Osteoblast (primary cell): Measurements from ENCODE around the gene IL23A. TPM values are rescaled to one million over a fixed set of nuclear protein-coding genes. Genes with fewer than 3 reads are reported as not detected.

Experiments used
- DNase-seq: peaks from one replicate; pipeline ENCODE4 v3.0.0; 2011; ENCODE audit warnings: low spot score, mixed read lengths; ENCODE audit not compliant: insufficient read length; ENCODE audit errors: missing footprints
- H2AFZ ChIP-seq: 2 replicates; pipeline ENCODE4 v1.6.0; 2011; ENCODE audit warnings: mild to moderate bottlenecking, low read length
- H3K27ac ChIP-seq: 2 replicates; pipeline ENCODE4 v1.5.1; 2011; ENCODE audit warnings: mild to moderate bottlenecking, low read depth, low read length, moderate library complexity
- H3K27me3 ChIP-seq: 2 replicates; pipeline ENCODE4 v1.6.0; 2012; ENCODE audit warnings: mild to moderate bottlenecking, control low read depth, inconsistent platforms, low read length, moderate library complexity; ENCODE audit not compliant: insufficient read depth
- H3K36me3 ChIP-seq: 2 replicates; pipeline ENCODE4 v1.5.1; 2011; ENCODE audit warnings: mild to moderate bottlenecking, low read length, control low read depth, moderate library complexity; ENCODE audit not compliant: insufficient read depth
- H3K4me1 ChIP-seq: 2 replicates; pipeline ENCODE4 v1.5.1; 2011; ENCODE audit warnings: mild to moderate bottlenecking, low read length, control low read depth, moderate library complexity; ENCODE audit not compliant: insufficient read depth
- H3K4me2 ChIP-seq: 2 replicates; pipeline ENCODE4 v1.6.0; 2011; ENCODE audit warnings: mild to moderate bottlenecking, low read length; ENCODE audit not compliant: insufficient read depth
- H3K4me3 ChIP-seq: fragments of 200-600 bp; sonication (generic); 3 replicates; pipeline ENCODE4 v1.5.1; 2012; ENCODE audit warnings: mild to moderate bottlenecking, low read length, inconsistent platforms; ENCODE audit not compliant: insufficient read depth
- H3K79me2 ChIP-seq: 2 replicates; pipeline ENCODE4 v1.6.0; 2012; ENCODE audit warnings: mild to moderate bottlenecking, low read length, control low read depth, inconsistent platforms; ENCODE audit not compliant: insufficient read depth
- H3K9me3 ChIP-seq: 2 replicates; pipeline ENCODE4 v1.5.1; 2011; ENCODE audit warnings: low read depth, low read length, control low read depth
- H4K20me1 ChIP-seq: 2 replicates; pipeline ENCODE4 v1.6.0; 2012; ENCODE audit warnings: mild to moderate bottlenecking, low read length, control low read depth; ENCODE audit not compliant: insufficient read depth
- total RNA-seq: library from RNA; depleted of rRNA; stranded (reverse); fragments of >200 nt; gene quantifications from 2 replicates; pipeline ENCODE4 v1.2.3, GENCODE V29; 2012
- TF ChIP-seq, protein P1 (sequence below): IDR thresholded peaks from 2 replicates; pipeline ENCODE4 v1.5.1; 2011; ENCODE audit warnings: mild to moderate bottlenecking, low read depth, low read length, moderate library complexity; ENCODE audit errors: extremely low read depth

Gene IL23A
- total RNA-seq, 1 donor, result not detected

DNA sequence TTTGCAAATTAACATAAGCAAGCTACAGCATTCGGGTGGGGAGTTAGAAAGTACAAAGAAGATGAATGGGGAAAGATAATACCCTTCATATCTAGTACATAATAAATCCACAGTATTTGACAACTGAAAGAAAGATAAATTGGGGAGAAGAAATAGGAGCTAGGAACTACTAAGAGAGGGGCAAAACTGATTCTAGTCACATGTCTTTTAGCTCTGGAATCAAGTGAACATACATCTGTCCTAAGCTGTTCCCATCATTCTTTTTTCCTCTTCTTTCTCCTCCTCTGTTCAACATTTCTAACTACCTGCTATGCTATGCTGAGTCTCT lies 39.3 kb downstream of the IL23A start:
- Histone ChIP-seq H3K4me1 (no peaks in the 10 kb centered on the region), H2AFZ (peak overlapping the region; percentile 41), H3K36me3 (no peaks in the 10 kb centered on the region), H3K79me2 (no peaks in the 10 kb centered on the region), H3K27me3 (peaks cover under 1% of the 10 kb centered on the region), H3K27ac (no peak overlapping the region), H3K4me2 (no peak overlapping the region), H4K20me1 (no peaks in the 10 kb centered on the region), H3K9me3 (no peaks in the 10 kb centered on the region), H3K4me3 (no peak overlapping the region)
- TF ChIP-seq, protein P1, sequence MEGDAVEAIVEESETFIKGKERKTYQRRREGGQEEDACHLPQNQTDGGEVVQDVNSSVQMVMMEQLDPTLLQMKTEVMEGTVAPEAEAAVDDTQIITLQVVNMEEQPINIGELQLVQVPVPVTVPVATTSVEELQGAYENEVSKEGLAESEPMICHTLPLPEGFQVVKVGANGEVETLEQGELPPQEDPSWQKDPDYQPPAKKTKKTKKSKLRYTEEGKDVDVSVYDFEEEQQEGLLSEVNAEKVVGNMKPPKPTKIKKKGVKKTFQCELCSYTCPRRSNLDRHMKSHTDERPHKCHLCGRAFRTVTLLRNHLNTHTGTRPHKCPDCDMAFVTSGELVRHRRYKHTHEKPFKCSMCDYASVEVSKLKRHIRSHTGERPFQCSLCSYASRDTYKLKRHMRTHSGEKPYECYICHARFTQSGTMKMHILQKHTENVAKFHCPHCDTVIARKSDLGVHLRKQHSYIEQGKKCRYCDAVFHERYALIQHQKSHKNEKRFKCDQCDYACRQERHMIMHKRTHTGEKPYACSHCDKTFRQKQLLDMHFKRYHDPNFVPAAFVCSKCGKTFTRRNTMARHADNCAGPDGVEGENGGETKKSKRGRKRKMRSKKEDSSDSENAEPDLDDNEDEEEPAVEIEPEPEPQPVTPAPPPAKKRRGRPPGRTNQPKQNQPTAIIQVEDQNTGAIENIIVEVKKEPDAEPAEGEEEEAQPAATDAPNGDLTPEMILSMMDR, result no peak
- no peak for DNase-seq

DNA sequence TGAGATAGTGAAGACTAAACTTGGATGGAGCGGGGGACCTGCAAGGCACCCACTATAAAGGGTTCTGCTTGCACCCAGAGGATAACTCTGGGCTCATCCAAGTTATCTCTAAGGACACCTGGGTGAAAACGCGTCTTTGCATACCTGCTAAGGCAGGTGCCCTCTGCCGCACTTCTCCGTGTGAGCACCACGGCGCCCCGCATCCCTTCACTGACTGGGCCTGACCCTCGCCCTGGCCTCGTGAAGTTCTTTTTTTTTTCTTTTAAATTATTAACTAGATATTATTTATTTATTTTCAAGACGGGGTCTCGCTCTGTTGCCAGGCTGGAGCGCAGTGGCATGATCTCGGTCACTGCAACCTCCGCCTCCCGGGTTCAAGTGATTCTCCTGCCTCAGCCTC lies 43.9 kb downstream of the IL23A start:
- peaks cover 7% of the 10 kb centered on the region for H3K27me3 ChIP-seq
- no peak overlapping the region for H3K4me2 ChIP-seq
- no peaks in the 10 kb centered on the region for H3K79me2 ChIP-seq
- DNase-seq, result no peak
- no peaks in the 10 kb centered on the region for H4K20me1 ChIP-seq
- H3K4me1 ChIP-seq, result peaks cover 14% of the 10 kb centered on the region
- TF ChIP-seq, protein P1, result no peak
- no peaks in the 10 kb centered on the region for H3K9me3 ChIP-seq
- no peak overlapping the region for H2AFZ ChIP-seq
- no peak overlapping the region for H3K4me3 ChIP-seq
- no peak overlapping the region for H3K27ac ChIP-seq
- H3K36me3 ChIP-seq, result no peaks in the 10 kb centered on the region

DNA sequence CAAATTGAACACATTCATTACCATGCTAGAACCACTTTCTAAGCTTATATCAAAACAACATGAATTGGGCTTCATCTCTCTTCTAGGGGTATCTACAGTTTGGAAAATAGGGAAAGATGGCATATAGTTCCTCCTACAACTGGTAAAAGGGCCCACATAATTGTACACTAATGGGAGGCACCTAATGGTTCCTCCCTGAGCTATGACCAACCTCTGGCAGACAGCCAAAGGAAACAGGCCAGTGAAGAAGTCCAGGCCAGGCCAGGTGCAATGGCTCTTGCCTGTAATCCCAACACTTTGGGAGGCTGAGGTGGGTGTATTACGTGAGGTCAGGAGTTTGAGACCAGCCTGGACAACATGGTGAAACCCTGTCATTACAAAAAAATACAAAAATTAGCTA lies 47.2 kb downstream of the IL23A start:
- Histone ChIP-seq H4K20me1 (no peaks in the 10 kb centered on the region), H3K27ac (no peak overlapping the region), H3K4me2 (no peak overlapping the region), H3K36me3 (no peaks in the 10 kb centered on the region), H3K27me3 (peaks cover 7% of the 10 kb centered on the region), H3K9me3 (no peaks in the 10 kb centered on the region), H2AFZ (no peak overlapping the region), H3K4me1 (peaks cover 15% of the 10 kb centered on the region), H3K79me2 (no peaks in the 10 kb centered on the region), H3K4me3 (no peak overlapping the region)
- TF ChIP-seq, protein P1, result no peak
- no peak for DNase-seq

DNA sequence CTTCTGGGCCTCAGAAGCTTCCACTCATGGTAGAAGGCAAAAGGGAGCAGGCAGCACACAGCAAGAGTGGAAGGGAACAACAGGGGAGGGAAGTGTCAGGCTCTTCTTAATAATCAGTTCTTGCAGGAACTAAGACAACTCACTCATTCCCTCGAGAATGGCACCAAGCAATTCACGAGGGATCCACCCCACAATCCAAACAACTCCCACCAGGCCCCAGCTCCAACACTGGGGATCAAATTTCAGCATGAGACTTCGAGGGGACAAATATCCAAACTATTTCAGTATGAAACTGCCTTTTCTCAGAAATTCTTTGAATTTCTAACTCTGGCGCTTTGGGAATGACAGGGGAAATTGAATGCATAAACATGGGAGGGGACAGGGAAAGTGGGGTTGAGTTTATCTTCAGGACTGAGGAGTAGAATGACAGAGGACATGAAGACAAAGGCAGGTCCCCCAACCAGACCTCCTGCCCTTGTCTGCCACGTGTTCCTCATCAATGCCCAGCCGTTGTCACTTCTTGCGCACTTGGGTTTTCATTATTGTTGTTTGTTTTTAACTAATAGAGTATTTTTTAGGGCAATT lies 48.6 kb downstream of the IL23A start:
- Histone ChIP-seq H3K4me2 (peak overlapping the region; percentile 10), H3K79me2 (no peaks in the 10 kb centered on the region), H2AFZ (peak overlapping the region; percentile 69), H3K4me3 (no peak overlapping the region), H4K20me1 (no peaks in the 10 kb centered on the region), H3K27me3 (peaks cover 7% of the 10 kb centered on the region), H3K9me3 (no peaks in the 10 kb centered on the region), H3K4me1 (peaks cover 15% of the 10 kb centered on the region), H3K27ac (no peak overlapping the region), H3K36me3 (no peaks in the 10 kb centered on the region)
- TF ChIP-seq, protein P1, result no peak
- no peak for DNase-seq
